DMS 273 treated with DMSO at 0.1 percent for 48 hours (cell line): ENCODE measurements around the gene LRRC2.
"Not testable (repeated sequence)": the region's sequence is repeated elsewhere in the genome, so short reads cannot be mapped to it uniquely, and the experiment has no call there.

Source experiments
- DNase-seq: peaks from one replicate; lab custom pipeline; 2025; lab: John Stamatoyannopoulos, UW

LRRC2 gene

DNA sequence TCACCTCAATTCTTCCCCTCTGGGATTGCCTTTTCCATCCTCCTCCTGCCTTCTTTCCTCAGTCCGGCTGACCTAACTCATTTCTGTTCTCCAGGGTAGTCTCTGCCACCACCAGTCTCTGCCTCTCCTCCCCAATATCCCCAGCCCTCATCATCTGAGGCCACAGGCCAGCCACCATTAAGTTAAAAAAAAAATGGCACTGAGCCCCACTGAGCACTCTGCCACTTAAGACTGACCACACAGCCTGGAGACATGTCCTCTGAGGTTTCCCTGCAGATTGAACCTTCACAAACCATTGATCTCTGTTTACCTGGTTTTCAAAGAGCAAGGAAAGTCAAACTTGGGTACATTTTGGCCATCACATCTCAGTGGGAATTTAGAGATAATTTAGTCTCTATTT, 13.6 kb downstream of the LRRC2 start:
- no peak for DNase-seq

DNA sequence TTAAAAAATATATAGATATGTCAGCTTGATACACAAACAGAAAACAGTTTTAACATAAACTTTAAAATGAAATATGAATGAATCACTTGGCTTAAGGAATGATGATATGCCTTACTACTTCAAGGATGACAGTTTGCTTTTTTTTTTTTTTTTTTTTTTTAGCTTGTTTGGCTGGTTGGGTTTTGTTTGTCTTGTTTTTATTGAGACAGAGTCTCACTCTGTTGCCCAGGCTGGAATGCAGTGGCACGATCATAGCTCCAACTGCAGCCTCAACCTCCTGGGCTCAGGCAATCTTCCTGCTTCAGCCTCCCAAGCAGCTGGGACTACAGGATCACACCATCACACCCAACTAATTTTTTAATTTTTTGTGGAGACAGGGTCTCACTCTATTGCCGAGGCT, 14.5 kb downstream of the LRRC2 start:
- no peak for DNase-seq

GRCh38 chr3:46549989-46550388, 16.1 kb downstream of the LRRC2 start:
- no peak for DNase-seq

DNA sequence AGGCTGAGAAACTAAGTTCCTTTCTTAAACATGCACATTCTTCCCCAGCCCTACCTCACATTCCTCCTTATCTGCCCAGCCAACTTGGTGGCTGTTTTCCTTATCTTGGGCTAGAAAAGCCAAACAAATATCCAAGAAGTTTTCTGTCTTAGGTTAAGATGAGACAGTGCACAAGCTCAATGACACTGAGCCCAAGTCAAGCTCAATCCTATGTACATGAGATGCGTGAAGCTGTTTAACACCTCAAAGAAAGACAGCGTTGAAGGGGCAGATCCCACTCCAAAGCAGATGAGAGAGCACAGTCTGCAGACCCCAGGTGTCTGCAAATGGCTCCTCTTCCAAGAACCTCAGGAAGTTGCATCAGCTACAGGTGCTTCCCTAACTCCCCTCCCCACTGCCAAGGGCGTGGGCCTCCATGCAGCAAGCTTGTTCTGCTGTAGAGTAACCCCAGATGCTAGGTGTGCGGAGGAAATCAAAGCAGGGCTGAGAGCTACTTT, 16.6 kb downstream of the LRRC2 start:
- no peak for DNase-seq

GRCh38 chr3:46548611-46549010, 17.5 kb downstream of the LRRC2 start:
- DNase-seq: not testable (repeated sequence)

DNA sequence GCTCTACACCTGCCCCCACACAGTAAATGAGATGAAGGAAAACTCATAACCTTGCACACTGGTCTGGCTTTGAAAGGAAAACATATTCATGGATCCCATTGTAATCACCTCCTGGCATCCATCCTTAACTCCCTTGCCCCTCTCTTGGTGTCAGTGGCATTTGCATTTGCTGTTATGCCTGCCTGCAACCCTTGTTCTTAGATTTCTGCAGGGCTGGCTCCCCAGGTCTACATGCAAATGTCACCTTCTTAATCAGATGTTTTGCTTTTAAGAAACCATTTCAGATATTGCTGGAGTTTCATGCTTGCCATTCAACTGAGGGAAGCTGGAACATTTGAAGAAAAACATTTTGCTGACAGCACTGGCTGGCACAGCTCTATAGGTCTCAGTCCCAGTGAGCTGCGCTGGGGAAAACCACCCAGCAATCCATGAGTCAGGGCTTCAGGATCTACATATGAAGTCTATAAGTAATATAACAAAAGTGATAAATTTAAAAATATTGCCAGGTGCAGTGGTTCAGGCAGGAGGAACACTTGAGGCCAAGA, 19.1 kb downstream of the LRRC2 start:
- DNase-seq: no peak

GRCh38 chr3:46545818-46546630, 20.1 kb downstream of the LRRC2 start:
- DNase-seq: no peak

DNA sequence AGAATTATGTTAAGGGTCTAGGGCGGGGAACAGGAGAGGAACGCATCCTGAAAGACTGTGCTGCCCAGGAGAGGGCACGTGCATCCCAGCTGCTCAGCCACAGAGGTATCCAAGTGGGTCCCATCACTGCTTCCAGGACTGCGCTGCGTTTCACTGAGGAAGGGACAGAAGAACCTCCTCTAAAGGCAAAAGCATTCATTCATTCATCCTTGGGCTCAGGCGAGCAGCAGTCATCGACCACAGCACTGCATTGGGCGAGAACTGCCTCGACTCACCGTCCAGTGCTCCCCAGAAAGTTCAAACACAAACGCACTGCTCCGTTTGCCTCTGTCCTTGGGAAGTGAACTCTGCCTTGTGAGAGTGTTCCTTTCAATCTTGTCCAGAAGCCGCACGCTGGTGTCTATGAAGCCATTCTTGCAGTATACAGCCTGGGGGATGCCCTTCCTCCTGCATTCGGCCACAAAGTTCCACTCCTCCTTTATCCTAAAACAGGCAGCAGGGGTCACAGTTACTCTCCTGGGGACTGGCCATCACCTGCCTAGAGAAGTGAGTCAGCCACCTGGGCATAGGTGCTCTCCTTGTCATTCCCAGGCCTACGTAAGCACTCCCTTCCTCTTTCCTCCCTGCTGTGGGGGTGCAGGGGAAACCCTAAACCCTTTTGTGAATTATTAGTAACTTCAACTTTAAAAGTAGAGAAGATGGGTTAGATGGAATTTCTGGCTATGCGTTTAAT, 21.2 kb downstream of the LRRC2 start:
- DNase-seq: no peak

GRCh38 chr3:46542801-46543201, 23.3 kb downstream of the LRRC2 start:
- no peak for DNase-seq

DNA sequence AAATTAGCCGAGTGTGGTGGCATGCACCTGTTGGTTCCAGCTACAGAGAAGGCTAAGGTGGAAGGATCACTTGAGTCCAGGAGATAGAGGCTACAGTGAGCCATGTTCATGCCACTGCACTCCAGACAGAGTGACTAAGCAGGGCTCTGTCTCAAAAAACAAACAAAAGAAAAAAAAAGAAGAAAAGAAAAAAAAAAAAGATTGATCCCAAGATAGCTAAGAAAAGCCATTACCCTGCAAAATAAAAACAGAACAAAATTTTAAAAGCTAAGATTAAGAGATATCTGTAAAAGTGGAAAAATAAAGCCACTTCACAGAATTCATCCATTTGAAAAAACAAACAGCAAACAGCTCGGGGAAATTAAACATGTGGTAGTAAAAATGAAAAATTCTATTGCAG, 23.8 kb downstream of the LRRC2 start:
- no peak for DNase-seq

DNA sequence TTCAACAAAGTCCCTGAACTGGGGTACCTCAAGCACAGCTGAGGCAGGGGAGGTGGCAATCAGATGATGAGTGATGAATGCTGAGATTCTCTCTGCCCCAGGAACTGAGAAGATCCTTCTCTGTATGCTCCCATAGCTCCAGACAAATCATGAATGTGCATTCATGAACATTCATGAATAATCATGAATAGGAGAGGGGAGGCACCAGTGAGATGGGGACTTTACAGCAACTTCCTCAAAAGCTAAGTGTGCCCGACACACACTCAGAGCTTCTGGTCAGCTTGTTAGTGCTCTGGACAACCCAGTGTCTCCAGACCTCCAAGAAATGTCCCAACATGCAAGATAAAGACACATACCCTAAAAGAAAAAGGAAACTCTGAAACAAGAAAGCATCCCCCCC, 24.3 kb downstream of the LRRC2 start:
- no peak for DNase-seq

DNA sequence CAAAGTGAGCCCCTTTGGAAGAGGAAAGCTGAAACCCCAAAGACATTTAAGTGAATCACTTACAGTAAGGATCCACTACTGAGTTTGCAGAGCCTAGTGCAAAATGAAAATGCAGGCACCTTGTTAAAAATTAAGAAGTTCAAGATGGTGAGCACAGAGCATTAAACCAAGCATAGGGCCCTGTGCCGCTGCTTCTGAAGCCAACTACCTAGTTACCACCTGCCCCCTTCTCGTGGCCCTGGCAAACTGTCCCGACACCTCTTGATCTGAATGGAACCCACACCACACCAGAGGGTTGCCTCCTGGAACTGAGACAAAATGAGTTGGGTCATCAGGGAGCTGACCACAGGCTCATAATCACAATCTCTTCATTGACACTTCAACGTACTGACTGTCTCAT, 25.6 kb downstream of the LRRC2 start:
- DNase-seq: no peak

- no peak for DNase-seq
Observed at GRCh38 chr3:46539443-46540005, 26.6 kb downstream of the LRRC2 start.

GRCh38 chr3:46538803-46539442, 27.2 kb downstream of the LRRC2 start:
- no peak for DNase-seq

GRCh38 chr3:46538425-46538802, 27.7 kb downstream of the LRRC2 start:
- not testable (repeated sequence) for DNase-seq

GRCh38 chr3:46537779-46538178, 28.3 kb downstream of the LRRC2 start:
- no peak for DNase-seq

DNA sequence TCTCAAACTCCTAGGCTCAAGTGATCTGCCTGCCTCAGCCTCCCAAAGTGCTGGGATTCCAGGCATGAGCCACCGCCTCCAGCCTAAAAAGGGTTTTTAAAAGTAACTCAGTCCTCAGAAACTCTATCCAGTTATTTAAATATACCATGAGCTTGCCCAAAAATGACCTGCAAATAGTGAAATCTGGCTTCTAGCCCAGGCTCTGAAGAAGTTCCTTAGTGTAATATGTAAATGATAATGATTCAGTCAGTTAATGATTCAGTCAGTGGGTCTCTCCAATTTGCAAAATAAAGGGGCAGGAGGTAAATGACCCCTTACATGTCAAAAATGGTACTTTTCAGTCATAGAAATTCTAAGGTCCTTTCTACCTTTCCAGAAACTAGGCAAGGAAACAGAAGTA, 28.8 kb downstream of the LRRC2 start:
- DNase-seq: no peak

DNA sequence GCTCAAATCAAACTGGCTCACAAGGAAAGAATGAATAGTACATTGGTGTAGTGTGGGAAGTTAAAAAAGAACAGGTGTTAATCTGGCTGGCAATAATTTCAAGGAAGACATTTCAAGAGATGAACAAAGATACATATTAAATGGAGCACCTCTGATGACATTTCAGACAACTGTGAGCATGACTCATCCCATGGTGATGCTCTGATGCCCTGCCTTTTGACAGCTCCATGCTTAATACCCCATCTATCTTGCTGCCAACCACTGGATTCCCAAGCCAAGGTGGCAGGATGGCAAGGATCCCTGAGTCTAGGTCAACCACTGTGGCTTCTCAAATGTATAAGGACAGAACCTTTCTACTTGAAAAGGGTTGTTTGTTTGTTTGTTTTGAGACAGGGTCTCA, 29.3 kb downstream of the LRRC2 start:
- no peak for DNase-seq

GRCh38 chr3:46535746-46536145, 30.4 kb downstream of the LRRC2 start:
- DNase-seq: no peak

DNA sequence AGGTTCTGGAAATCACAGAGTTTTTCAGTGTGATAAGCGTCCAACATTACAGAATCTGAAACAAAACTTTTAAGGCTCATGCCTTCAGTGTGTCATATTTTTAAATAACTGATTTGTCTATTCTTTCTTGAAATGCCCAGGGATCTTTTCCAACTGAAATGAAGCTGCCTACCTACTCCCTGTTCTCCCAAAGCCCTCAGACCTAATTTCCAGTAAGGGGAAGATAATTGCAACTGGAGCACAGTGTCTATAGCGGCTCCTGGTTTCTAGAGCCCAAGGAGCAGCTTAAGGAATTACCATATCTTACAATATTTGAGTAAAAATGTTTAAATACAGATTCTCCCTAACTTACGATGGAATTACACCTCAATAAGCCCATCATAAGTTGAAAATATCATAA, 33.0 kb downstream of the LRRC2 start:
- DNase-seq: no peak

DNA sequence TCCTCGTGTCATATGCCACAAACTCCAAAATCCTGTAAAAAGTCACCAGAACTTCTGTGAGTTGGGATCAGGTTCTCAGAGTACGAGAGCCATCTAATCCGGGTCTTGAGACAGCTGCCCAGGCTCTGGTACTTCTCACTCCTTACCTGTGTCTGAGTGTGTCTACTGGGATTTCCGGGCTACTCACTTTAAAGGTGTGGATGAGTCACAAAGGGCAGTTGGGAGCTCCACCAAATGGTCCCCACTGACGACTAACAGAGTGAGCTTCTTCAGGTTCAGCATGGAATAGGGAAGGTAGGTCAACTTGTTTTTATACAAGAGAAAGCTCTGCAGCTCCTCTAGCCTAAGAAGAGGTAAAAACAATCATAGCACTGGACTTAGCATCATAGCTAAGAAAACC, 38.9 kb downstream of the LRRC2 start:
- DNase-seq: no peak

DNA sequence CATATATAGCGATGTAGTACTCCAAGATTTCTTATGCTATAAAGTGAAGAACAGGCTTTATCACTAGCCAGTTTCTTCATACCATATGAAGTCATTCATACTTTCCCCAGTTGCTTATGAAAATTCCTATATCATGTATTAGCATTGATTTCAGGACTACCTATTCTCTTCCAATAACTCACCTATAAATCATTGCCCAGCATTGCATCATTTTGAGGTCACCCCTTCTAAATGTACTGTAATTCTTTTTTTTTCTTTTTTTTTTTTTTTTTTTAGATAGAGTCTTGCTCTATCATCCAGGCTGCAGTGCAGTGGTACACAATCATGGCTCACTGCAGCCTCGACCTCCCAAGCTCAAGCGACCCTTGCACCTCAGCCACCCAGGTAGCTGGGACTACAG, 41.3 kb downstream of the LRRC2 start:
- DNase-seq: no peak
